ENCODE measurements around the gene MECR.
A peak's percentile ranks its signal among the peaks of the same experiment; 100 is the strongest.

MECR gene, protein sequence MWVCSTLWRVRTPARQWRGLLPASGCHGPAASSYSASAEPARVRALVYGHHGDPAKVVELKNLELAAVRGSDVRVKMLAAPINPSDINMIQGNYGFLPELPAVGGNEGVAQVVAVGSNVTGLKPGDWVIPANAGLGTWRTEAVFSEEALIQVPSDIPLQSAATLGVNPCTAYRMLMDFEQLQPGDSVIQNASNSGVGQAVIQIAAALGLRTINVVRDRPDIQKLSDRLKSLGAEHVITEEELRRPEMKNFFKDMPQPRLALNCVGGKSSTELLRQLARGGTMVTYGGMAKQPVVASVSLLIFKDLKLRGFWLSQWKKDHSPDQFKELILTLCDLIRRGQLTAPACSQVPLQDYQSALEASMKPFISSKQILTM

DNA sequence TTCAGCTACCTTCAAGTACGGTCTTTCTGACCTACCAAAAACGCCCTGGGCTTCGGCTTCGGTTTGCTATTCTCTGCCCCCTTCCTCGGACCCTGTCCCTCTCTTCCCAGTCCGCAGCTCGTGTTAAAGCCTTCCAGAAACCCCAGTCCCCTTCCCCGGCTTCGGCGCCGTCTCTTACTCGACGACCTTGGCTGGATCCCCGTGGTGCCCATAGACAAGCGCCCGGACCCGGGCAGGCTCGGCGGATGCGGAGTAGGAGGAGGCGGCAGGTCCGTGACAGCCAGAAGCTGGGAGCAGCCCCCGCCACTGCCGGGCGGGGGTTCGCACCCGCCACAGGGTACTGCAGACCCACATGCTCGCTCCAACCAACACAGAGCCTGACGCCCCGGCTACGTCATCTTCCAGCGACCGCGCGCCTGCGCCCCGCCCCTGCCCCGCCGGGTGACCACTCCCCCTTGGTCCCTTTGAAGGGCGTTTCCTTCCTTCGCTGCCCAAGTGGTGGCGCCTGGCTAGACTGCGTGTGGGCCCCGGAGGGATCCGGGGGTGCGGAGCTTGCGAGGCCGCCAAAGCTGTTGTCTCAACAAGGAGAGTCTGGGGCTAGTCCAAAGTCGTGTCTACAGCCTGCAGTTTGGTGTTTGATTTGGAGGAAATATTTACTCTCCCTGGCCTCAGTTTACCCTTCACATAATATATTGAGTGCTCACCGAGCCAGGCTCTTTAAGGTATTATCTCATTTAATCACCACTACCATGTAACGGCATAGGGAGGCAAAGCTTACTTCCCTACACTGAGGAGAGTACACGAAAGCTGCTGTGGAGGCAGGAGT lies at the start of gene MECR:
TSS of gene MECR (minus strand) at position 382 of the 826 bp plus-strand sequence. CDS start at position 354, 28 bp downstream.
- DNase-seq (ENCODE audit: low read depth in 2 of 2): peak; percentile 93

DNA sequence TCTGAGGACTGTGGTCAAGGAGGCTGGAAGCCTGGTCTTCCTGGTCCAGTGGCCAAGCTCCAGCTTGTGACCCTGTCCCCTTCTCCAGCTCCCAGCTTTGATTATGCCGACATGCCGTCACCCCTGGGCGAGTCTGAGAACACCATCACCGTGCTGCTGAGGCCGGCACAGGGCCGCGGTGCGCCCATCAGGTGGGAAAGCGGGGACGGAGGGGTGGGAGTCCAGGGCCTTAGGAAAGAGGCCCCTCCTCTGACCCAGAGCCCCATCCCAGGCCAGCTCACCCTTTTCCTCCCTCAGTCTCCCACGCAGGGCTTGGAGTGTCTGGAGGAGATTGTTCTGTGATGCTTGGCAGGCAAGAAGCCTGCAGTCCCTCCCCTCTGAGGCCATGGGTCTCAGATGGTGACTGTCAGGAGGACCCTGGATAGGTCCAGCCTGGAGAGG lies 49.2 kb upstream of the MECR start:
- no peak for DNase-seq (ENCODE audit: low read depth in 2 of 2)

DNA sequence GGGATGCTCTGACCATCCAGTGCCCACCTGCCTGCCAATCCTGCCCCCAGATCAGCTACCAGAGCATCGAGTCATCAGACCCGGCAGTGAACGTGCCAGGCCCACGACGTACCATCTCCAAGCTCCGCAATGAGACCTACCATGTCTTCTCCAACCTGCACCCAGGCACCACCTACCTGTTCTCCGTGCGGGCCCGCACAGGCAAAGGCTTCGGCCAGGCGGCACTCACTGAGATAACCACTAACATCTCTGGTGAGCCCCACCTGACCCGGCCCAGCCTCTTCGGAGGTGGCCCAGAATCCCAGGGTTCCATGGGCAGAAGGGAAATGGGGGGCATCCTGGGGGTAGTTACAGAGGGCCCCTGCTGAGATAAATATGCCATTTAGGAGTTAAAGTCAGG lies 48.7 kb upstream of the MECR start:
- no peak for DNase-seq (ENCODE audit: low read depth in 2 of 2)

- no peak for DNase-seq (ENCODE audit: low read depth in 2 of 2)
These were observed 47.4 kb upstream of the MECR start for GRCh38 chr1:29278124-29278523.

GRCh38 chr1:29275435-29275834 lies 44.7 kb upstream of the MECR start:
- no peak for DNase-seq (ENCODE audit: low read depth in 2 of 2)

GRCh38 chr1:29272147-29272907 lies 41.6 kb upstream of the MECR start:
- DNase-seq (ENCODE audit: low read depth in 2 of 2): no peak

DNA sequence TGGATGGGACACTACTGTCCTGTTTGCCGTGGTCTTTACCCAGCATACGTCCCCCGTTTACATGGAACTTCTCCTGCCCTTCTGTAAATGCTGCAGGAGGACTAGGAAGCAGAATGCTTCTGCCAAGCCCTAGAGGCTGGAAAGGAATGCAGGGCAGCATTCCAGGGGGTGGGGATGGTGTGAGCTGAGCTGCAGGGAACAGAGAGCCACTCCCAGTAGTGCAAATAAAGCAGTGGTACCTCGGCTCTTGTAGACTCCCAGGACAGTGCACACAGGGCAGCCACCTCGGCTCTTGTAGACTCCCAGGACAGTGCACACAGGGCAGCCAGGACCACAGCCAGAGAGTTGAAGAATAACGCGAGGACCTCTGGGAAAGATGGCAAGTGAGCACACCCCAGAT lies 41.0 kb upstream of the MECR start:
- DNase-seq (ENCODE audit: low read depth in 2 of 2): no peak

DNA sequence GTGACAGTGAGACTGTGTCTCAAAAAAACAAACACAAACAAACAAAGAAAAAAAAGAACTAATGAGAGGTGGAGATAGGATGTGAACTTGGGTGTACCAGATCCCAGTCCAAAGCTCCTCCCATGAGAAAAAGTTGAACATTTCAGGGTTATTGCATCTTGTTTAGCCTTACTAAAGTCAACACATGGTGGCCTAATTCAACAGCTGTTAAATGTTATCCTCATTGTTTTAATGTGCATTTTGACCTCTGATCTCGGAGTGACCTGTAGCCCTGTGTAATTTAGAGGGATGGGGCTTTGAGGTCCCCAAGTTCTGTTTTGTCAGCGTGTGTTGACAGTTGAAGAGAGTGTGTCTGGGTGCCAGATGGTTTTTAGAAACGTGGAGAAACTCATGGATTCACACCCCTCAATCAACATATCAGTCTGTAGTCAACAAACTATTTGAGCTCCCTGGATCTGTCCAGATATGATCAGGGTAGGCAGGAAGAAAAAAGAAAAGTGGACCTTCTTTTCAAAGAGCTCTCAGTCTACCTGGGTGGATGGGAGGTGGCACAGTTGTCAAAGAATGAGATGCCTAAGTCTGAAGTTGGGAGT lies 40.3 kb upstream of the MECR start:
- no peak for DNase-seq (ENCODE audit: low read depth in 2 of 2)

DNA sequence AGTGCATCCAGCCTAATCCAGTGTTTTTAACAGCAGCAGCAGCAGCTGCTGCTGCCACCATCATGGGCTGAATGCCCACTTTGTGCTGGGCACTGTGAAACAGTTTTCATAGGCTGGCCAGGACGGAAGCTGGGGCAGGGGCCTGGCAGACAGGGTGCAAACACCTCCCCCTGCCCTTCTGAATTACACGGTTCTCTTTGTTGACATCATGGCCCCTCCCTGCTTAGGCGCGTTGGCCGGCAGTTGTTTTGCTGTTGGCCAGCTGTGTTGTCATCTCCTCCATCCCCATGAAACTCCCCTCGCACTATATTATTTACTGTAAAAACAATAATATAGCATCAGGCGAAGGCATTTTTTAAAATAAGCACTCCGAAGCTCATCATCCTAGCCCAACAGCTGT lies 38.6 kb upstream of the MECR start:
- DNase-seq (ENCODE audit: low read depth in 2 of 2): no peak

GRCh38 chr1:29267321-29268070 lies 36.8 kb upstream of the MECR start:
- no peak for DNase-seq (ENCODE audit: low read depth in 2 of 2)

DNA sequence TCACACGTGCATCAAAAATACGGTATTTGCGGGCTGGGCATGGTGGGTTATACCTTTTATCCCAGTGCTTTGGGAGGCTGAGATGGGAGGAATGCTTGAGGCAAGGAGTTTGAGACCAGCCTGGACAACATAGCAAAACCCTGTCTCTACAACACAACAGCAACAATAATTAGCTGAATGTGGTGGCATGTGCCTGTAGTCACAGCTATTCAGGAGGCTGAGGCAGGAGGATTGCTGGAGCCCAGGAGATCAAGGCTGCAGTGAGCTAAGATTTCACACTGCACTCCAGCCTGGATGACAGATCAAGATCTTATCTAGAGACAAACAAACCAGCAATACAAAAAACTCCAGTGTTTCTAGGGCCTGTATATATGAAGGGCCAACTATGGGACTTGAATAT lies 36.2 kb upstream of the MECR start:
- DNase-seq (ENCODE audit: low read depth in 2 of 2): no peak

GRCh38 chr1:29264773-29265389 lies 34.1 kb upstream of the MECR start:
- DNase-seq (ENCODE audit: low read depth in 2 of 2): no peak

DNA sequence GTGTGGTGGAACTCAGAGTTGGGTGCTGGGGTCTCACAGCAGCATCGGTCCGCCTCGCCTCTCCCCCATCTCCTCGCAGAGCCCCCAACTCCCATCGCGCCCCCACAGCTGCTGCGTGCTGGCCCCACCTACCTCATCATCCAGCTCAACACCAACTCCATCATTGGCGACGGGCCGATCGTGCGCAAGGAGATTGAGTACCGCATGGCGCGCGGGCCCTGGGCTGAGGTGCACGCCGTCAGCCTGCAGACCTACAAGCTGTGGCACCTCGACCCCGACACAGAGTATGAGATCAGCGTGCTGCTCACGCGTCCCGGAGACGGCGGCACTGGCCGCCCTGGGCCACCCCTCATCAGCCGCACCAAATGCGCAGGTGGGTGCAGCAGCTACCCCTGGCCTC lies 29.8 kb upstream of the MECR start:
- DNase-seq (ENCODE audit: low read depth in 2 of 2): no peak

GRCh38 chr1:29259802-29260441 lies 29.2 kb upstream of the MECR start:
- DNase-seq (ENCODE audit: low read depth in 2 of 2): peak in 1 of 2 donors; percentile 45

DNA sequence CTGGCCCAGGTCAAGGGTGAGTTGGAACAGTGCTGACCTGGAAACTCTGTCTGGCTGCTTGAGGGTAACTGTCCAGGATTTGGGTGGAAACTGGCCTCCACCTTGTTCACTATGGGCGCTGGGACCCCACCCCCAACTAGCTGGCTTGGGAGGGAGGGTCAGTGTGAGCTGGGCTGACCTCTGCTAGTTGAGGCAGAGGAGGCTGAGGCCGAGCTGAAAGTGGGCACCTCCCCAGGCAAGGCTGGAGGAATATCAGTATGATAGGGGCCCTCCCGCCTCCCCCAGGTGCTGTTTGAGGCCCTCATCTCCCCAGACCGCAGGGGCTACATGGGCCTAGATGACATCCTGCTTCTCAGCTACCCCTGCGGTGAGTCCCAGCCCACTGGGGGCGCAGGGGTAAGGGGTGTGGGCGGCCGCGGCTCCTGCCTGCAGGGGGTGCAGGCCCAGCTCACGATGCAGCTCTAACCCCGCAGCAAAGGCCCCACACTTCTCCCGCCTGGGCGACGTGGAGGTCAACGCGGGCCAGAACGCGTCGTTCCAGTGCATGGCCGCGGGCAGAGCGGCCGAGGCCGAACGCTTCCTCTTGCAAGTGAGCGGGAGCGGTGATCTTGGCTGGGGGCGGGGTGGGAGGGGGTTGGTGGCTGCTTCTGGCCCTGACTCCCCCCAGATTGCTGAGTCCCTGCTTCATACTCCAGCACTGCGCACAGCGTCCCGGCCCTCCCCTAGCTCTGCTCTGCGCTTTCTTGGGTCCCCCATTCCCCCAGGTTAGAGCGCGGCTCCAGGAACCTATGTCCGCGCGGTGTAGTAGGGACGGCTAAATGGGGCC lies 28.5 kb upstream of the MECR start:
- no peak for DNase-seq (ENCODE audit: low read depth in 2 of 2)

GRCh38 chr1:29258189-29258975 lies 27.6 kb upstream of the MECR start:
- DNase-seq (ENCODE audit: low read depth in 2 of 2): no peak

GRCh38 chr1:29256979-29257804 lies 26.5 kb upstream of the MECR start:
- no peak for DNase-seq (ENCODE audit: low read depth in 2 of 2)

GRCh38 chr1:29256394-29256793 lies 25.7 kb upstream of the MECR start:
- DNase-seq (ENCODE audit: low read depth in 2 of 2): no peak

Data from activated CD4-positive, alpha-beta T cell treated with anti-CD3 and anti-CD28 coated beads for 24 hours (primary cell).